Measurements from ENCODE around the gene PIK3R5. TPM values are rescaled to one million over a fixed set of nuclear protein-coding genes. Genes with fewer than 3 reads are reported as not detected.

Gene PIK3R5
- polyA plus RNA-seq, 3 donors: 32.1 to 127 (median 47.5) TPM

GRCh38 chr17:9009737-9010136 lies 44.2 kb upstream of the PIK3R5 start:
- no peaks in the 10 kb centered on the region for H4K20me1 ChIP-seq (ENCODE audit: insufficient read depth, low read length)
- Mint-ChIP-seq H3K9me3 (peaks cover 0 to 9% (median 3%) of the 10 kb centered on the region in 7 donors), H3K27ac (peak overlapping the region in 1 of 7 donors; percentile 26), H3K4me3 (no peak overlapping the region), H3K4me1 (peaks cover 4% of the 10 kb centered on the region), H3K36me3 (peaks cover 8 to 10% of the 10 kb centered on the region in 2 donors), H3K27me3 (ENCODE audit: low read depth in 3 of 3) (peaks cover 50 to 66% (median 53%) of the 10 kb centered on the region in 3 donors)
- H3K27me3 ChIP-seq (ENCODE audit: control insufficient read depth in 2 of 2, insufficient read depth in 2 of 2, low read length in 2 of 2): peaks cover 38 to 66% of the 10 kb centered on the region in 2 donors
- H3K4me2 ChIP-seq (replicated peaks; ENCODE audit: extremely low read depth, low read length, poor library complexity, severe bottlenecking): no peak overlapping the region
- no peak overlapping the region for H3K9ac ChIP-seq (ENCODE audit: insufficient read depth, low read length, poor library complexity, severe bottlenecking)
- H3K27ac ChIP-seq (ENCODE audit: low read depth in 1 of 2, low read length in 2 of 2): no peak overlapping the region
- peak in 1 of 3 donors; percentile 74 for DNase-seq
- 40% methylated on average over 3 of the region's 6 CpGs for whole genome bisulfite sequencing (ENCODE audit: insufficient coverage)
- H2AFZ ChIP-seq (ENCODE audit: insufficient read depth, low read depth, low read length, poor library complexity, severe bottlenecking): no peak overlapping the region
- no peak for TF ChIP-seq CTCF (IDR thresholded peaks at IDR 0.05)
- no peaks in the 10 kb centered on the region for H3K79me2 ChIP-seq (ENCODE audit: insufficient read depth, low read length)
- no peaks in the 10 kb centered on the region for H3K36me3 ChIP-seq (replicated peaks in 1 of 2; ENCODE audit: control insufficient read depth in 1 of 2, insufficient read depth in 2 of 2, low read length in 2 of 2)
- H3K4me1 ChIP-seq (ENCODE audit: control insufficient read depth in 1 of 2, insufficient read depth in 2 of 2, low read length in 2 of 2): no peaks in the 10 kb centered on the region
- intact Hi-C loops (cut with micrococcal nuclease): no loop called here
- peaks cover 0 to 10% of the 10 kb centered on the region in 2 donors for H3K9me3 ChIP-seq (replicated peaks in 1 of 2; ENCODE audit: control insufficient read depth in 1 of 2, insufficient read depth in 1 of 2, low read length in 2 of 2)
- H3K4me3 ChIP-seq (replicated peaks in 1 of 3; ENCODE audit: low read depth in 2 of 3, low read length in 3 of 3): no peak overlapping the region

- H3K27ac ChIP-seq (ENCODE audit: low read depth in 1 of 2, low read length in 2 of 2): no peak overlapping the region
- DNase-seq: no peak
- no peaks in the 10 kb centered on the region for H3K79me2 ChIP-seq (ENCODE audit: insufficient read depth, low read length)
- no peaks in the 10 kb centered on the region for H3K36me3 ChIP-seq (replicated peaks in 1 of 2; ENCODE audit: control insufficient read depth in 1 of 2, insufficient read depth in 2 of 2, low read length in 2 of 2)
- no peak overlapping the region for H3K4me2 ChIP-seq (replicated peaks; ENCODE audit: extremely low read depth, low read length, poor library complexity, severe bottlenecking)
- no peak overlapping the region for H3K9ac ChIP-seq (ENCODE audit: insufficient read depth, low read length, poor library complexity, severe bottlenecking)
- H3K27me3 ChIP-seq (ENCODE audit: control insufficient read depth in 2 of 2, insufficient read depth in 2 of 2, low read length in 2 of 2): peaks cover 41 to 72% of the 10 kb centered on the region in 2 donors
- no peak overlapping the region for H3K4me3 ChIP-seq (replicated peaks in 1 of 3; ENCODE audit: low read depth in 2 of 3, low read length in 3 of 3)
- no peak overlapping the region for H3K4me3 Mint-ChIP-seq
- peaks cover 0 to 16% of the 10 kb centered on the region in 2 donors for H3K9me3 ChIP-seq (replicated peaks in 1 of 2; ENCODE audit: control insufficient read depth in 1 of 2, insufficient read depth in 1 of 2, low read length in 2 of 2)
- peaks cover 0 to 9% (median 6%) of the 10 kb centered on the region in 7 donors for H3K9me3 Mint-ChIP-seq
- no peak for TF ChIP-seq CTCF (IDR thresholded peaks at IDR 0.05)
- peaks cover 51 to 70% (median 59%) of the 10 kb centered on the region in 3 donors for H3K27me3 Mint-ChIP-seq (ENCODE audit: low read depth in 3 of 3)
- peaks cover 9 to 12% of the 10 kb centered on the region in 2 donors for H3K36me3 Mint-ChIP-seq
- no peak overlapping the region for H2AFZ ChIP-seq (ENCODE audit: insufficient read depth, low read depth, low read length, poor library complexity, severe bottlenecking)
- H4K20me1 ChIP-seq (ENCODE audit: insufficient read depth, low read length): no peaks in the 10 kb centered on the region
- H3K4me1 Mint-ChIP-seq: peaks cover 7% of the 10 kb centered on the region
- 100% methylated on average over 2 of the region's 4 CpGs for WGBS (ENCODE audit: insufficient coverage)
- intact Hi-C loops (cut with micrococcal nuclease): no loop called here
- peaks cover 3 to 5% of the 10 kb centered on the region in 2 donors for H3K4me1 ChIP-seq (ENCODE audit: control insufficient read depth in 1 of 2, insufficient read depth in 2 of 2, low read length in 2 of 2)
- no peak overlapping the region for H3K27ac Mint-ChIP-seq
These were observed 43.6 kb upstream of the PIK3R5 start for GRCh38 chr17:9009096-9009495.
